Measurements from ENCODE around the gene MAML2.

The MAML2 gene

DNA sequence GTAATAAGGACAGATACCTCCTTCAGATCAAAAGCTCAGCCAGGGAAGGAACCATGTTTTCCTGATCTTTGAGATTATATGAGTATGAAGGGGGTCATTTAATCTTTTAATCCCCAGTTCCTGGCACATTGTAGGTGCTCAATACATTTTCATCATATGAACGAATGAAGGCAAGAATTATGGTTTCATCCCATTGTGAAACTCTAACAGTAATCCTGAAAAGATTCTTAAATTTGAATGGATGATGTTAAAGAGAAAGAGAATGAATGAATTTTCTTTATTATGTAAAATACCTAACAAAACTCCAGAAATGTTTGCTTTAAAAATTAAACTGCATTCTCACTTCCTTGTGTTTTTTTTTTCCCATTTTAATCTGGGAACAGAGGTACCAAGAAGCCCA lies 256.9 kb downstream of the MAML2 start:
- DNase-seq, result no peak

DNA sequence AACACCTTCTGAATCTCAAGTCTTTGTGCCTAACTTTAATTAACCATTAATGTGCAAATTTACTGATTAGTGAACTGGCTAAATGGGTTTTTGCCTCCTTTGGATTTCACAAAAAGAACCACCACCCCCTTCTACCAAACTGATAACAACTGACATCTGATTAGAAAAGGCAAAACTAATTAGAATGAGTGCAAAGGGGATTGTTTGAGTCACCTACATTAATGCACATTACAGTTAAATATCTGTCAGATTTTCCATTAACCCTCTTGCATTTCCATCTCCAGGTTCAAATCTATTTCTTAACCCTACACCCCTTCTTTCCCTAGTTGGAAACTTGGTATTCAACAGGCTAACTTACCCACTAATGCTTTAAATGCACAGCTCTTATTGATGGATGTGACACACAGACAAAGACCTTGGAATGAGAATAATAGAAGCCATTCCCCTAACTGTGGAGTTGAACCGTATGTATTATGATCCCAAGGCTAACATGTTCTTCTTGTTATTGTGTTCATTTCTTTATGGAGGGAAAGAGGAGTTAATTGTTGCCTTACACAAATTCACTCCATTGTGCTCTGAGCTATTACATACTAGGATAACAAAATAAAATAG lies 257.6 kb downstream of the MAML2 start:
- DNase-seq, result no peak

DNA sequence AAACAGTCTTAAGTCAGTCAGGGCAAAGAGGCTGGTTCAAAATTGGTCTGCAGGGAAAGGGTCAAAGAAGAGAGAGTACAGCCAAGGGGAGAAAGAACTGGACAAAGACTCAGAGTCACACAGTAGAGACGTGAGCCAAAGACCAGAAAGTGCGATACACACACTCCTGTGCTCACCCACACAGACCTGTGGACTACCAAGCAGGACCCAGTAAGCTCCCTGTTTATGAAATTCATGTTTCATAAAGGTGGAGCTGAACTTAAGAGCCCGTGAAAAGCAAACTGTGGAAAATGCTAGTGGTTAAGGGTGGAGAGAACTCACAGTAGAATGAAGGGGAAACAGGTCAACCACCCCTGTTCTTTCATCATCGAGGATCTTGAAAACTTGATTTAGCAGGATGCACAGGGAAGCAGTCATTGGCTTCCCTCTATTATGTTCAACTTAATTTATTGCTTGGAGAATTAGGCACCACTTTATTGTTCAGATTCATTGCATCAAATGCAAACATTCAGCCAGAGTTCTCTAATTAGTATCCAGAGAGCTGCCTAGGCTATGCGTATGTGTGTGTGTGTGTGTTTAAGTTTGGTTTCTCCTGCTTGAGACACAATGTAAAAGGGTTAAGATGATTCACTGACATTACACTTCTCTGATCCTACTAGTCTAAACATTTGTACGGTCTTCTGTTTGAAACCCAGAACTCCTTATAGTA lies 258.2 kb downstream of the MAML2 start:
- DNase-seq, result no peak

DNA sequence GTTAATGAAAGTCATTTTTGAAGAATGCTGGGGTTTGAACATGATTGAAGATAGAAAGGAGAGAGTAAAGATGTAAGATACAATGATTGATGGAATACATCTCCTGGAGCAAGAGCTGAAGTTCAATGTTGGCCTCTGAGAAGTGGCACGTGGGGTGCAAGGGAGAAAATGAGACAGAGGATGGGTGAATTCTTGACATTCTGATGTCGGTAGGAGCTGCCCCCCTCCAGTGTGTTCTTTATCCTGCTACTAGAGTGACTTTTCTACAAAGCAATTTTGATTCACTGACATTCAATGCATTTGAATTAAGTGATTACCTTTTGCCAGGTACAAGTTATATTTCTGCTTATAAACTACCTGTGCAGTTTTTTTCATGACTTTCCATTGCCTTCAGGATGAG lies 260.1 kb downstream of the MAML2 start:
- no peak for DNase-seq

DNA sequence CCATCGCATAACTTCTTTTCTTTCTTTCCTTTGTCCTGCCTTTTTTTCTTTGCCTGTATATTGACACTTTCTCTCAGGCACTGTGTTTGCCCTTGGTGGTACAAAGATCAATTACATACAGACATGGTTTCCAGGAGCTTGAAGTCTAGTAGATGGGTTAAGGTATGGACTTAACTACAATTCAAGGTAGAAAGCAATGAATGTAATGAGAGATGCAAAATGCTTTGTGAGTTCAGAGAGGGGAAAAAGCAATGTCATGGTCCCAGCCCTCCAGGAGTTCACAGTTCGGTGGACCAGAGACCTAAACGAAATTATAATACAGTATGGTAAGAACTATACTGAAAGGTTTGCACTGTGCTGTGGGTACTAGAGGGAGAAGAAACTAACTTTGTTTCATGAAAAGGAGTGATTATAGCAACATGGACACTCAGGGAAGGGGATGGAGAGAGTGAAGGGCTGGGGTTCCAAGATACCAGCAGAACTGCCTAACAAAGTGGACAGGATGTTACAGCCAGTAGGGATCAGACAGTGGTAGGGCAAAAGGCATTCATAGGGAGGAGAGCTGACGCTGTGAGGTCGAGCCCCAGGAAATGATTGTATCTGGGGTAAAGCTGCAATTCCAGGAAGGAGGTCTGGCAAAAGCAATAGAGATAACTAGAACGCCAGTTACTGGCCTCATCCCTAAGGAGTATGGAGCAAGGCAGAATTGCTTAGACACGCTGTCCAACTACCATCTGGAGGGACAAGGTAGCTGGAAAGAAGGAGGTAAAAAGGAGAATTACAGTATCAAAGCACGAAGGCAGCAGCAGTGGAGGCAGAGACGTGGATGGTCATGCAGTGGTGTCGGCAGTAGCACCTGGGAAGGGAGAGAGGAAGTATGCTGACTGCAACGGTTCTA lies 260.7 kb downstream of the MAML2 start:
- DNase-seq, result no peak

DNA sequence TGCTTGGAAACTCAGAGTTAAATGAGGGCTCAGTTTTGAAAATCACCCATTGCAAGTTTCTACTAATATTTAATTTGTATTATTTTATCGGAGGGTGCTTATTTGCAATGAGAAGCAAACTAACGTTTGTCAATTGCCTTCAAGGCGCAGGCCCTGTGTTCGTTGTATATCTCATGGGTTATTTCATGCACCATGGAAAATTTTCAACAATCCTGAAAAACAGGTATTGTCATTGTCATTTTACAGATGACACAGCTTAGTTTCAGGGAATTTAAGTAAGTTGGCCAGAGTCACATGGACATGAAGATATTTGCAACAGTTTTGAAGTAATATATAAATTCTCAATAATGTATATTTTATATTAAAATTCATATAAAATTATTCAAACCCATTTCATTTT lies 261.4 kb downstream of the MAML2 start:
- DNase-seq, result no peak

DNA sequence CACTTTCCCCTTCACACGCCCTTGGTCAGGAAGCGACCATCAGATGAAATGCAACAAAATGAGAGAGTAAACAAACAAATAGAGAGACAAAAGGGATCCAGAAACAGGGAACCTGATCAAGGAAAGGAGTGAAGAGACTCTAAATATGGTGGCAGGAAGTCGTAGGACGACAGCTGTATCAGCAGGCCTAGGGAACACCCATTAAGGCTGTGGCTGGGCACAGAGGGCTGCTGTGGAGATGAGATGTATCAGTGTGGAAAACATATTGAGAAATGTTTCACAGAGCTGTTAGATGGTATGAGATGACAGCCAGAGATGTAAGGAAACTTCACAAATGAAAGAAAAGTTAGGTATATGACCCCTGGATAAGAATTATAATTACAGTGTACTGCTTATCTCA lies 263.3 kb downstream of the MAML2 start:
- no peak for DNase-seq

DNA sequence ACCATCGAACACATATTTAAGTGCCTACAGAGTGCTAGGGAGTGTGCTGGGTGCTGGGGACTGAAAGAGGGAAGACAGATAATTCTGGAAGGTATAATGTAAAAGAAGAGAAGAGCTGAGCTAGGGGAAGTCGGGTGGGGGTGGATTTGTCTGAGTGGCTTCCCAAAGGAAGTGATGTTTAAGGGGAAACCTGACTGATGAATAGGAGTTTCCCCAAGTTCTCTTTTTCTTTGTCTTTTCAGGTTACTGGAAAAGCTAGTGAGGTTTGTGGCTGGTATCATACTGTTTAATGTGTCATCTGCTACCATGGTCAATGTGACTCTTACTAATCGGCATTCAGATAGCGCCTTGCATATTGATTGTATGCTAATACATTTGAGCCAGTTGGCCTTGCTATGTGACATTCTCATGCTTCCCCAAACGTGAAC lies 267.4 kb downstream of the MAML2 start:
- DNase-seq, result no peak

DNA sequence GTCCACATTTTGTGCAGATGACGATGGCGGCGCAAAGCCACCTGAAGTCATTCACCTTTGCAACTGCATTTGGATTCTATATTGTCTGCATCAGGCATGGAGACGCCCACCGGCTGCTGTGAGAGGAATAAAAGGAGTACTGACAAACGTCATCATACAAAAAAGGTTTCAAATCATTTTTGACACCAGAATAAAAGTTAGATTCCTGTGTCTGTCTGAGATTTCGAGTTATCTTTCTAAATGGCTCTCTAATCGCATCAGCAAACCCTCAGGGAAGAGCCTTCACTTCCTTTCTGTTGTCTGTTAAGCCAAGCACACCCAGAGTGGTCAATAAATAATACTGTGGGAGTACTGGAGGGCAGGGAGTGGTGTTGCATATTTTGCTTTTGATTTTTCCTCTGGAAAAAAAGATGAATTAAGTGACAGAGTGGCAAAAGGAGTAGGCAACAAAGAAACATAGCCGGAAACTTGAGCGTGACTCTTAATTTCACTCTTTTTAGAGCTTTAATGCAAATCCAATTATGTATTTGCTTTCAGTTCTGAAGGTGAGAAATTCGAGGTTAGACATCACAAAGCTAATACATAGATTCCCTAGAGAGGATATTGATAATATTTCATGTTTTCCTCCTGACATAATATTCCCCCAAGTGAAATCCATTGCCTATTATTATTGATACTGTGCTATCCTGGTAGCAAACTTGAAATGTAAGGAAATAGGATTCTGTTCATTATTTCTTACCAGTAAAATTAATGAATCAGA lies 268.3 kb downstream of the MAML2 start:
- no peak for DNase-seq

DNA sequence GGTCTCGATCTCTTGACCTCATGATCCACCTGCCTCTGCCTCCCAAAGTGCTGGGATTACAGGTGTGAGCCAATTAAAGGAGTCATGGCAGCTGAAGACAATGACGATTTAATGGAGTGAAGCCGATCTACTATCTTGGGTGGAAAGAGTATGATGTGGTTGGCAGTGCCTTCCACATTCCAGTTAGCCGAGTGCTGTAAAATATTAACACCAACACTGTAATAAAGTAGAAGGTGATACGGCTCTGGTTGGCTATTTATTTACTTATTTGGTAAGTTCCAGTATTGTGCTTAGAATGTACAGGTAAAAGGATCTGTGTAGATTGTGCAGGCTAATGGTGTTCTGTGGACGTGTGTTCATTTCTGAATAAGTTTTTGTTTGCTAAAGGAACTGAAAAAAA lies 269.5 kb downstream of the MAML2 start:
- no peak for DNase-seq

DNA sequence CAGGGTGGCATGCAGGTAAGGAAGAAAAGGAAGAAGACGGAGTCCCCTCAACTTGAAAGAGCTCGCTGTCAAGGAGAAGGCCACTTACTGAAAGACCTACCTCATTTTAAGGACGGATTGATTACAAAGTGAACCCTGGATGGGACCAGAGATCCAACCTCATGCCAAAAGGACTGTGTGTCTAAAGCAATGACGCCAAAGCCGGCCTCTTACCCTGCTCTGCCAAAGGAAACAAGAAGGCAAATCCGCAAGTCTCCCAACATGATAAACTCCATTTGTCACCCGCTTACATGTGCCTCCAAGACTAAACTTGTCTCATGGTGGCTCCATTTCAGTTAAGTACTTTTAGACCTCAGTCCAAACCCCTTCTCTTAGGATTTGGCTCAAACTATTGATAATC lies 270.4 kb downstream of the MAML2 start:
- no peak for DNase-seq

DNA sequence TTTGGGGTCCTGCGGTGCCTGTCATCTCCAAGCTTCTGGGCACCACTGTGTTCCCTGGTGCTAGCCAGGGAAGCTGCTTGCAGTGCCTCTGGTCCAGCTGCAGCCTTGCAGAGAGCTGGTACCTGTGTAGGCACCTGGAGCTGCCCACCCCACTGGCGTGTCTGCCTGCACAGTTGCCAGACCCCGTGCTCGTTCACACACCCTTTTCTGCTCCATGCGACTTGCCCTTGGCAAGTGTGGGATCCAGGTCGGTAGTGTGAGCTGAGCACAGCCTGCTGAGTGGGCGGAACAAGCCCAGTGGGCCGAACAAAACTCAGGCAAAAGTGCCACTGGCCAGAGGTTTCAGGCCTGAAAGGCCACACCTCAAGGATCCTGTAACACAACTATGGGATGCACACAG lies 272.5 kb downstream of the MAML2 start:
- DNase-seq, result no peak

DNA sequence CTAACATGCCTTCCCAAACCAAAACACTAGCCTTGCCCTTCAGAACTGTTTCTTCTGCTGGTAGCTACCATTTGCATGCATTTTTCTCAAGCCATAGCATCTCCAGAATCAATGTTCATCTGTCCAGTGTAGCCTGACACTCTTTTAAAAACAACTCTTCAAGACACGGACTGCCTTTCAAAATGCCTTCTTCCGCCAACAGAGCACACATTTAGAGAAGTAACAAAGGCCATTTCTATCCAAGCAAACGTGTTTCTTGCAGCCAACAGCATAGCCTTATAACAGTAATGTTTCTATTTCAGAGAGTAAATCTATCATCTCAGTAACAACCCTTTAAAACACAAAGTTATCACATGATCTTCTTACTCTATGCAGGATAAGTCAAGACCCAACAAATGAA lies 275.8 kb downstream of the MAML2 start:
- no peak for DNase-seq

DNA sequence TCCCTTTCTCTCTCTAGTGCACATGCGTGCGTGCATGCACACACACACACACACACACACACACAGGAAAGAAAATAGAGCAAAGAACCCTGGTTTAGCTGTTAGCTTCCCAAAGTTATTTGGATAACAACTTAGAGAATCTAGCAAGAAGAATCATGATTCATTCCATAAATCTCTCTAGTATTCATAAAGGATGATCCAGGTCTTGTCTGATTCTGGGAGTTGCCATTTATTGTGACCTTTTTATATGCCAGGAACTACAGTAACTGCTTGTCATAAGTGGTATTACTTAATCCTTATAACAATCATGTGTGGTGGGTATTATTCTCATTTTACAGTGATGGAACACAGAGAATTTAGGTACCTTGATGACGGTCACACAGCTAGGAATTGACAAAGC lies 277.6 kb downstream of the MAML2 start:
- peak; percentile 46 for DNase-seq

DNA sequence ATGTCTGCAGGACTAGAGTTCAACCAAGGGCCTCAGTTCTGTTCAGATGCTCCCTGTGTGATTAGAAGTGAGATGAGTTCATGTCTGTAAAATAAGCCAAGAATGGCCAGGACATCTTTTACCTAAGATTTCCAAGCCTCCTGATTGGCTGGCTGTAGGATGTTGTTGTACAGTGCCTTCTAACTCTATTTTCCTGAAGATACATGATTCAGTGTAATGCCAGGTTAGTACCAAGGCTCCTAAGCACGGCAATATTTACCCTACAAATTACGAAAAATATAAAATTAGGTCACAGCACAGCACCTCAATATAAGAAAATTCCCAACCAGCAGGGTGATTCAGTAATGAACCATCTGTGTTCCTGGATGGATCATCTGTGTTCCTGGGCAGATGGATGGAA lies 279.1 kb downstream of the MAML2 start:
- DNase-seq, result no peak

DNA sequence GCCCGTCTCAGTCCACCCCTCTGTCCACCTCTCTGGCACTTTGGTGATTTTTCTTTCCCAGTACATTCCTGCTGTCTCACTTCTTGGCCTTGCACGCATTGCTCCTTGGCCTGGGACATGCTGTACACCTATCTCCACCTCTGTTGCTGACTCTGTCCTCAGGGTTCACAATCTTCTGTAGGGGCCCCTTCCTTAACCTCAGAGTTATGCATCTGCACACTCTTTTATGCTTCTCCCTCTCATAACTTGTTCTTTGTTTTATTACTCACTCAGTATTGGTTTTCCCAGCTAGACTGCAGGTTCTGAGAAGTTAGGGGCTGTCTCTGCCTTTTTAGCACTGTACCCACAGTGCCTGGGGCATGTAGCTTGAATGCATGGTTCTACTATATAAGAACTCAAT lies 279.9 kb downstream of the MAML2 start:
- no peak for DNase-seq

DNA sequence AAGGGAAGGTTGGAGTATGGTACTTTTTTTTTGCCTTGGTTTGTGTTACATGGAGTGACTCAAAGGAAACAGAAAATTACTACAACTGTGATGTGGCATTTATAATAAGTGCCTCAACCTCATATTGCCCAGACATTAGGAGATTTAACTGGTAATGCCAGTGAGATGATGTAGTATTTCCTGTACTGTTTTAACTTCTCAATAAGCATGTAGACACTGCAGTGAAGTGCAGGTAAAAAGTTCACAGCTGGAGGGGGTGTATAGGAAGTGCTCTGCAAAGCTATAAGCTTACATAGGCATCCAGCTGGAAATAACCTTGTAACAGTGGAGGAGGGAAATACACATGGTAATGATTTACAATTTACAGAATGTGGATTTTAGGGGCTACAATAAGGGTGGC lies 280.9 kb downstream of the MAML2 start:
- DNase-seq, result peak; percentile 47

DNA sequence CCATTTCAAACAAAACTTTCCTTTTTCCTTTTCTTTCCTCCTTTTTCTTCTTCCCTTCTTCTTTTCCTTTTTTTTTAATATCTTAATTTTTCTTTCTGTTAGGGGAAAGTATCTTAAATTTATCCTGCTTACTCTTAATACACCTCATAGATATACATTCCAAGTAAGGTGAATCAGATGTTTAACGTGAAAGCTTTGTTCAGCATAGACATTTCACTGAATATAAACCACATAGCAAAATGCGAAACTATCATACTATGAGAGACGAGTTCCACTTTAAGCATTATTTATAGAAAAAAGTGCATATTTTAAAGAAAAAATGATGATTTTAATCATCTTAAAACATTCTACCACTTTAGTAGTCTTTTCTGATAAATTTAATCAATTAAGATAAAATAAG lies 281.3 kb downstream of the MAML2 start:
- DNase-seq, result no peak

DNA sequence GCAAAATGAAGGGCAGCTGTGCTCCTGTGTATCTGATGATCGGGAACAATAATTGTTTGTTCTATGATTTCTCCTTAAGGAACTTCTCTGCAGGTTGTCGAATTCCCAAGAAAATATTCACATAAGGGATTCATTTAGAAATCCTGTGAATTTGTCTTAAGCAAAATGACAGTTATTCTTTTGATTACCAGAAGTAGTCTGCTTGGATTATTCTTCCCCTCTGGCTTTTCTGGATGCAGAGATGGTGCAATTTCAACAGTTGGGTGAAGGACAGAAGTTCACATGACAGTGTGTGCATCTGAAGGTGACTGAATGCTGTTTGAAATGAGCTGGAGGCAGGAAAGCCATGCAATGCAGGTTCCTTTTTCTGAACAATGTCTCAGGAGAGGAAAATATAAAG lies 281.9 kb downstream of the MAML2 start:
- DNase-seq, result no peak

DNA sequence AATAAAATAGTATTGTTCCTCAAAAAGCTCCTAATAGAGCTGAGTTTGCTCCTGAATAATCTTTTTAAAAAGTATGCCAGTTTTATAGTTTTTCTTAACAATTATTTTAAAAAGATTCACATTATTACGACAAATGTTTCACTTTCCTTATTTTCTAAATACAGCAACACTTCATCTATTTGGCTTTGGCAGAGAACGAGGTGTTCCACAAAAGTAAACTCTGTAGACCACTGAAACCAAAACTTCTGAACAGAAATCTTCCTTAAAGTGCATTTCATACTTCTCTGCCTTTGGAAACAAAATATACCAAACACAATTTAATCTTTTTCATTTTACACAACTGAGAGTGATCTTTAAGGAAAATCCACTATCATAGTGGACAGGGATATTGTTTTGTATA lies 285.5 kb downstream of the MAML2 start:
- DNase-seq, result no peak

DNA sequence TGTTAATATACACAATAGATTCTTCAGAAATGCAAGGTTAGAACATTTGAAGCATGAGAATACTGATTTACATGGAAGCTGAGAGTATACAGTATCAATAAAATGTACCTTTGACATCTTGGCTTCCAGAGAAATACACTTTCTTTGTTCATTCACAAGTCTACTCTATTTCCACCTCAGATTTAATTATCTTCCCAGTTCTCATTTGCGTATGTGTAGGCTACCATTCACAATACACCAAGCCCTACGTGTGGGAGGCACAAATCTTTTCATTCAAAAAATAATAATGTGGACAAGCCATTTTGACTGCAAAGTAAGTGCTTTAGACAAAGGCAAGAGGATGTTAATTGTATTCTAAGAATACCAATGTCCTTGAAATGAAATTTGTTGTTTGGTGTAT lies 286.4 kb downstream of the MAML2 start:
- DNase-seq, result no peak

DNA sequence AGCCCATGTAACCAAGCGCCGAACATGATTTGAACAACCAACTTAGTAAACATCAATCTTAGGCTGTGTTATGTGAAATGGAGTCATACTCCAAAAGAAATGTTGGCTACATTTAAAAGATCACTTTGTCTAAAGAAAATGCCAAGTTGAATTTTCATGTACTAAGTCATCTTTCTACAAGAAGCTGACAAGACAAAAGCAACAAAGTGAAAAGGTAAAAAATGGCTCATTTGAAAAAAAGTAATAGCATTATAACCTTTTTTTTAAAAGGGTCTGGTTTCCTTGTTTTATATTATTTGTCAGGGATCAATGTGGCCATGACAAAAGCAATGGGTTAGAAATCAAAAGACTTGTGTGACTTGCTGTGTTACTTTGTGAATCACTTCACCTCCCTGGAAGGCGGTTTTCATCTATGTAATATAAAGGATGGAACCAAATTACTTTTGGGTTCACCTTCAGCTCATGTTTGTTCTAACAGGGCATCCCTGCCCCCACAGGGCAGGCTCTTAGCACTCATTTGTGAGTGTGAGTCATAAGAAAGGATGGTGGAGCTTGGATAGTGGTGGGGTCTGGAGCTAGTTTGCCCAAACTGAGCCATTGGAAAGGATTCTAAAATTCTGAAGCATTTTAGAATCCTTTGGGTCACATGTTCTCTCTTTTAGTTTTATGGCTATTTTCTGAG lies 287.1 kb downstream of the MAML2 start:
- peak; percentile 92 for DNase-seq
